H7 (cell line): ENCODE results near the gene NKRF. TPM values are rescaled to one million over a fixed set of nuclear protein-coding genes. Genes with fewer than 3 reads are reported as not detected.
"Not testable (repeated sequence)": the region's sequence is repeated elsewhere in the genome, so short reads cannot be mapped to it uniquely, and the experiment has no call there.

Experiments used
- DNase-seq: peaks from one replicate; pipeline ENCODE4 v3.0.0; 2012
- H3K27me3 ChIP-seq: 2 replicates; pipeline ENCODE4 v1.6.0; 2011; ENCODE audit warnings: mild to moderate bottlenecking, low read length; ENCODE audit not compliant: control insufficient read depth, insufficient read depth
- H3K36me3 ChIP-seq: replicated peaks from 2 replicates; pipeline ENCODE4 v1.5.1; 2011; ENCODE audit warnings: low read length; ENCODE audit not compliant: control insufficient read depth, insufficient read depth
- H3K4me3 ChIP-seq: 2 replicates; pipeline ENCODE4 v1.5.1; 2011; ENCODE audit warnings: low read depth, mild to moderate bottlenecking, control low read depth, low read length, moderate library complexity; ENCODE audit not compliant: insufficient read depth
- total RNA-seq: library from RNA; depleted of rRNA; stranded (reverse); fragments of >200 nt; shearing (Covaris generic); gene quantifications from 2 replicates; pipeline ENCODE4 v1.2.3, GENCODE V29; 2014; rRNA removed

The NKRF gene
- 6.2 and 9.9 TPM in 2 replicates for total RNA-seq

DNA sequence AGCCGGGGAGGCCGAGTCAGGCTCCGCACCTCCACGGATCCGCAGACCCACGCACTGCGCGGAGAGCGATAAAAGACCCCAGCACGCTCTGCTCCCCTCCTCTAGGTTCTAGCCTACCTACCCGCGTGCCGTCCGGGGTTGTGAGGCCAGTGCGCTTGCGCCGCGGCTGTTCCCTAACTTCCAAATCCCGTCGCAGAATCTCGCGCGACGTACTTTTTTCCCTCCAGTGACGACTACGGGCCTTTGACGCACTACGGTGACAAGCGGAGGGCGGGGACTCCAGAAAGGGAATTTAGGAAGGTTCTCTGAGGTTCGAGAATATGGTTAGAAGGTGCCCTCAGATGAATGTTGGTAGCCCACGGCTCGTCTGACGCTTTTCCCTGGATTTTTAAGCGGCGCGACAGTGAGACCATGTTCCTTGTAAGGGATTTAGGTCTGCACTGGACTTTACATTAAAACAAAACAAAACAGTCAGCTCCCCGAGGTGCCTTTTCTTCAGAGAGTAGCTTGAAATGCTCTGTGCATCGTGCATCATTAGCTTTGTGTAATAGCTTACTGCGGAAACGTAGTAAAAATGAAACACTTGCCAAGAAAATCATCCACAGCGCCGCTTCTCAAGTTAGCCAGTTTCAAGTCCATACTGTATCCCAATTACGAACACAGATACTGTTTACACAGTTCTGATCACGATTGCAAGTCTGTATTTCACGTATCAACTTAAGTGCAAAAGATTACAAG, at the start of gene NKRF:
TSS of gene NKRF (minus strand) at position 145 of the 738 bp plus-strand sequence.
- Histone ChIP-seq H3K36me3 (no peaks in the 10 kb centered on the region), H3K27me3 (peaks cover 3% of the 10 kb centered on the region; the same call in 1 of the 2 replicates), H3K4me3 (peak within 1 kb of the TSS; percentile 94)
- peak; percentile 83 for DNase-seq

DNA sequence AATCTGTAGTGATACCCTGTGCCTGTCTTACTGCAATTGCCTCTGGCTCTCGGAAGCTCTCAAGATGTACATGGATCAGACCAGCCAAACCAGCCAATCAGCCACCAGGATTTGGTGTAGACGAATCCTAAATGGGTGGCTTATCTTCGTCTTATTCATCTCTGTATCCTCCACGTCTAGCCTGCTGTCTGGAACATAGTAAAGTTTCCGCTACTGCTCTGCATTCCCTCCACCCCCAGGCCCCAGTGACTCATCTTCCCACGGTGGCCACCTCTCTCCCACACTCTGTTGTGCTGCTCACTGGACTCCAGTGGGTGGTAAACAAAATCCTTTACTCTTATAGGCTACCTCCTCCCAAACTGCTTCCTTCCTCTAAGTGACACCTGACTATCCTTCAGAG, 48.9 kb upstream of the NKRF start:
- Histone ChIP-seq H3K36me3 (no peaks in the 10 kb centered on the region), H3K27me3 (no peaks in the 10 kb centered on the region), H3K4me3 (no peak overlapping the region)
- no peak for DNase-seq

DNA sequence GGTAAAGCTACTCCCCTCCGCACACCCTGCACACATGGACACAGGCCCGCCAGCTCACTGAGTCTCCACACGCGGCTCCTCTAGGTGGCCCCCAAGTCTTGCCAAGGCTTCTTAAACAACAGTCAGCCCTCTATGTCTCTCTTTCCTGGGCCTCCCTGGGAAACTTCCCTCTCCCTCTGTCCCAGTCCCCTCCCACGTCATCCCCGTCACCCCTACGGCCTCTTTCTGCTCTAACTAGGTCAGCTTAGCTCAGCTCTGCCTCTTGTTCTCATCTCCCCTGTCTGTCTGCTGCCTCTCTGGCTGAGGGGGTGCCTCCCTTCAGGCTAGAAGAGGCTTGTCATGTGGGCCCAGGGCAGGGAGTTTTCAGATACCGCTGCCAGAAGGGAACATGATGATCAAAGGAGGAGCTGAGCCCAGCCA, 47.9 kb upstream of the NKRF start:
- Histone ChIP-seq H3K36me3 (no peaks in the 10 kb centered on the region), H3K27me3 (no peaks in the 10 kb centered on the region), H3K4me3 (no peak overlapping the region)
- DNase-seq = peak; percentile 46

DNA sequence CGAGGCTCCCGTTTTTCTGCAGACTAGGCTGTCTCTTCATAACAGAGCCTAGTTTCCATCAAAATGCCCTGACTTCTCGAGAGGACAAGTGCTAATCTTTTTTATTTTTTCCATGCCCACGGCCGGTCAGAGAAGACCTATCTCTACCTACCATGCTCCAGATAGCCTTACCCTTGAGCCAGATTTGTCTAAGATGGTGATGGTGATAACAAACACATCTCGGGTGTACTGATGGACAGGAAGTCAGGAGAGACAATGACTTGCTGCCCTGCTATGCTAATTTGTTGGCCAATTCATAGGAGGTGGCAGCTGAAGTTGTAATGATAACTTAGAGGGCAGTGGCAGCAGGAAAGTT, 42.2 kb upstream of the NKRF start:
- H3K4me3 ChIP-seq = no peak overlapping the region
- DNase-seq = no peak
- no peaks in the 10 kb centered on the region for H3K36me3 ChIP-seq

DNA sequence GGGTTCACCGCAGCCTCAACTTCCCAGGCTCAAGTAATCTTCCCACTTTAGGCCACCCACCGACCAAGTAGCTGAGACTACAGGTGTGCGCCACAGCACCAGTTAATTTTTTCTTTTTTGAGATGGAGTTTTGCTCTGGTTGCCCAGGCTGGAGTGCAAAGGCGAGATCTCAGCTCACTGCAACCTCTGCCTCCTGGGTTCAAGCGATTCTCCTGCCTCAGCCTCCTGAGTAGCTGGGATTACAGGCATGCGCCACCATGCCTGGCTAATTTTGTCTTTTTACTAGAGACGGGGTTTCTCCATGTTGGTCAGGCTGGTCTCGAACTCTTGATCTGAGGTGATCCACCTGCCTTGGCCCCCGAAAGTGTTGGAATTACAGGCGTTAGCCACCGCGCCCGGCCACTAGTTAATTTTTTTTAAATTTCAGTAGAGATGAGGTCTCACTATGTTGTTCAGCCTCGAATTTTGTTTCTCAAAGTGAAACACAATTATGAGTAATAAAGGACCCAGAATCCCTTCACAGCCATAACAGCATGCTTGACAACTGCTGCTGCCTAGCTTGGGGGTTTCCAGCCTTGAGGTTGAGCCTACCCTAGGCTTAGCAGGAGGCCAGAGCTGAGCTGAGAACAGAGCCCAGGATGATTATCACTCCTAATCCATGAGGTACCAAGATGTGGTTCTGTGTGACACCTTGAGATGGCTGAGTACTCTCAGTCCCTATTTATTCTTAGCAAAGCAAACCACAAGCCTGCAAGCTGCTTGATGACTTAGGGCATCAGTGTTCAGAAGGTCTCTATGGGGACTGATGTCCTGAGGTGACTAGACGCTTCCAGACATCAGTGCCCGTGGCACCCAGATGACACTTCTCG, 41.6 kb upstream of the NKRF start:
- Histone ChIP-seq H3K36me3 (no peaks in the 10 kb centered on the region), H3K4me3 (no peak overlapping the region), H3K27me3 (no peaks in the 10 kb centered on the region)
- no peak for DNase-seq

More for the DNA sequence above, 42.2 kb upstream of the NKRF start:
- no peaks in the 10 kb centered on the region for H3K27me3 ChIP-seq

DNA sequence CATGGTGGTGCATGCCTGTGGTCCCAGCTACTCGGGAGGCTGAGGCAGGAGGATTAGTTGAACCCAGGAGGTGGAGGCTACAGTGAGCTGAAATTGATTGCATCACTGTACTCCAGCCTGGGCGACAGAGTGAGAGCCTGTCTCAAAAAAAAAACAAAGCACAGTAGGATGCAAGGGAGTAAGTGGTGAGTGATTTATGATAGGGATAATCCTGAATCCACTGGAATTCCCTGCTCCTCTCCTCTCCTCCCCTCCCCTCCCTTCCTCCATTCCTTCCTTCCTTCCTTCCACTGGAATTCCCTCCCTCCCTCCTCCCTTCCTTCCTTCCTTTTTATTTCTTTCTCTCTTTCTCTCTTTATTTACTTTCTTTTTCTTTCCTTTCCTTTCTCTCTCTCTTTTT, 40.9 kb upstream of the NKRF start:
- H3K4me3 ChIP-seq = no peak overlapping the region
- H3K36me3 ChIP-seq = no peaks in the 10 kb centered on the region
- no peak for DNase-seq
- H3K27me3 ChIP-seq = no peaks in the 10 kb centered on the region

DNA sequence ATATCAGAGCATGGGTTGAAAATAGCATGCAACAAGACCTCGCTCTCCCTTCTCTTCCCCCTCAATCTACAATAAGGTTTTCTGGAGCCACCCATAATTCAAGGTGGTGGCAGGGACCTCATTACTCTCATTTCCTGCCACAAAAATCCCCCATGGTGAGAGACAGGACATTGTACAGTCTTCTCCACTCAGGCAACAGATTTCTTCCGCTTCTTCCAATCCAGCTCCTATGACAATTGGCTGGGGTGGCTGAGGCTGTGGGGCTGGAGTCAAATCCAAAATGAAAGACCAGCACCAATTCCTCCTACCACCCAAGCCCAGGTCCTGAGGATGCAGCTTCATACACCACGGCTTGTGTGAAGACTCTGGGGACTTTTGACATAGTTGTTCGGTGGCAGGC, 40.3 kb upstream of the NKRF start:
- no peak overlapping the region for H3K4me3 ChIP-seq
- H3K36me3 ChIP-seq = no peaks in the 10 kb centered on the region
- H3K27me3 ChIP-seq = no peaks in the 10 kb centered on the region
- DNase-seq = no peak

DNA sequence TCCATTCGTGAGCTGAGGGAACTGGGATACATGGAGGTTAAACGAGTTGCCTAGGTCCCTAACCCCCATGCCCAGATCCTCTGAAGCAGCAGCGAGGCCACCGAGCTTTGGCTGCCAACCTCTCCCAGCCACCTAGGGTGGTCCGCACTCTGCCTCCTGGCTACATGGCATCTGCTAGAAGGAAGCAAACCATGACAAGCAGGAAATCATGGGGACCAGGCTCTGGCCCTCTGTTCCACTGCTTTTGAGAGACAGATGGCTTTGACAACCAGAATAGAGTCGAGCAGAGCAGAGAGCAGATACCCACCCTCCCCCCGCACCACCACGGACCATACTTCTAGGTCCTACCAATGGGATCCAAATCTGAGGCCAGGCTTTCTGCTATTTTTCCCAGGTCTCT, 37.5 kb upstream of the NKRF start:
- no peak overlapping the region for H3K4me3 ChIP-seq
- H3K27me3 ChIP-seq = no peaks in the 10 kb centered on the region
- no peak for DNase-seq
- no peaks in the 10 kb centered on the region for H3K36me3 ChIP-seq

DNA sequence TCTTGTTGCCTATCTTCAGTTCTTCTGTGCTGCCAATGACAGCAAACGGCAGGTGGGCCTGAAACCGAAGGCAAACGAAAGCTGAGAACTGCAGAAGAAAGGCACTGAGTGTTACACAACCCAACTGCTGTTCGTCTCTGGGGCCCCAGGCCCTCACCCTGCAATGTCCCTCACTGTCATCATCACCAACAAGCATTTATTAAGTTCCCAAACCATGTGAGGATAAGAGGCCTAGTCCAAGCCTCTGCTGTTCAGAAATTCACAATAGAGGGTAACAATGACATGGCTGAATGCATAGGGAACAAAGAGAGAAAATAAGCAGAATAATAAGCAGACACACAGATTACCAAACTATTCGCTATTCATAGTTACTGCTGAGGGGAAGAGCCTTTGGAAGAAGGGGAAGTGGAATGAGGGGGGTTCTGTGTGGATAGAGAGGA, 34.5 kb upstream of the NKRF start:
- Histone ChIP-seq H3K4me3 (no peak overlapping the region), H3K27me3 (no peaks in the 10 kb centered on the region), H3K36me3 (no peaks in the 10 kb centered on the region)
- DNase-seq = no peak

DNA sequence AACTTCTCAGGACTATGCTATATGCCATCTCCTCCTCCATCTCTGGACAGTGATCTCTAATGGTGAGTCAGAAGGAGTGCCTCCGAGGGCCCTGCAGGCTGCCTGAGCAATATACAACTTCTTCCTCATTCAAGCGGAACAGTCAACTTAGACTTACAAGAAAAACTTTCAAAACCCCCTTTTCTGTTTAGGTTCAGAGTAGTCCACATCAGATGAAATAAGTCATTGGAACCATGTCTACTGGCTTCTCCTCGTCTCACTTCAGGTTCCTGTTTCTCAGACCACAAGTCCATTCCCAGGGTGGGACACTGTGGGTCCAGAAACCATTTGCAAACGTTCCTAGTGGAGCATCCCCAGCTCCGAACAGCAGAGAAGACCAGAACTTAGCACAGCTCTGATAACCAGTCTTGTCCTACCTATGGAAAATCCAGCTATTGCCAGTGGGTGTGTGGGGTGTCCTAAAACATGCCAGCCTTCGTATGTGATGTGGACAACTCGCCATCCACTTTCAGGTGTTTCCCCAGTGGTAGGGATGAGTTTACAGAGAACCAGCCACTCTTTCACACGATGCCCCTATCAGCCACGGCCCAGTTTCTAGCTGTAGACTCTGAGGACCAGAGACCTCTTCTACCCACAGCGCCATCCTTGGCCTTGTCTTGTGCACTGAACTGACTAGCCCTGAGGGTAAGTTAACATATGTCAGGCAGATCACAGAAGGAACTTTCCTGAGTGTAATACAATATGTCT, 32.7 kb upstream of the NKRF start:
- no peaks in the 10 kb centered on the region for H3K36me3 ChIP-seq
- no peaks in the 10 kb centered on the region for H3K27me3 ChIP-seq
- no peak for DNase-seq
- H3K4me3 ChIP-seq = no peak overlapping the region

DNA sequence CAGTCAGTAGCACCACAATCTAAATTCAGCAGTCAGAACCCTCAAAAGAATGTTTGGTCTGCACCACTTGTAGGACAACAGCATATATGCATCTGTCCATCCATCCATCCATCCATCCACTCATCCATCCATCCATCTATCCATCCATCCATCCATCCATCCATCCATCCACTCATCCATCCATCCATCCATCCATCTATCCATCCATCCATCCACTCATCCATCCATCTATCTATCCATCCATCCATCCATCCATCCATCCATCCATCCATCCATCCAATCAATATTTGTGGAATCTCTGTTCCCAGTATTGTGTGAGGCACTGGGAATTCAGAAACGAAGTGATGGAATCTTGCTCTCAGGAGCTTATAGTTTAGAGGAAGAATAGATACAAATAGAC, 31.2 kb upstream of the NKRF start:
- H3K4me3 ChIP-seq, H3K27me3 ChIP-seq, H3K36me3 ChIP-seq, DNase-seq: not testable (repeated sequence)

DNA sequence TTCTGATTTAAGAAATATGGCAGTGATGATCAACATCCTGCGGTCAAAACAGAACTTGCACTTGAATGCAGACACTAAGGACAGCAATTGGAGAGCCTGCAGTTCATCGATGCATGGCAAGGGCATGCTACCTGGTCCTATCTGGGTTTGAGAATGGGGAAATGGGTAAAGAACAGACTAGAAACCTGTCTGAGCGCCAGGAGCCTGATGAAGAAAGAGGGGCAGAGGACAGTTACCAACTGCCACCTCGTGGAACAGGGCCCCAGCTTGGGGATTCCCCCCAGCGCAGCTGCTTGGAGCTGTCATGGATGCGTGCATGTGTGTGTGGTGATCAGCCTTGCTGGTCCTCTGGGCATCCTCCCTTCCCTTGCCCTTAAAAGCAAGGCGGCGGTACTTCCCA, 30.2 kb upstream of the NKRF start:
- DNase-seq = no peak
- Histone ChIP-seq H3K27me3 (no peaks in the 10 kb centered on the region), H3K4me3 (no peak overlapping the region), H3K36me3 (no peaks in the 10 kb centered on the region)

DNA sequence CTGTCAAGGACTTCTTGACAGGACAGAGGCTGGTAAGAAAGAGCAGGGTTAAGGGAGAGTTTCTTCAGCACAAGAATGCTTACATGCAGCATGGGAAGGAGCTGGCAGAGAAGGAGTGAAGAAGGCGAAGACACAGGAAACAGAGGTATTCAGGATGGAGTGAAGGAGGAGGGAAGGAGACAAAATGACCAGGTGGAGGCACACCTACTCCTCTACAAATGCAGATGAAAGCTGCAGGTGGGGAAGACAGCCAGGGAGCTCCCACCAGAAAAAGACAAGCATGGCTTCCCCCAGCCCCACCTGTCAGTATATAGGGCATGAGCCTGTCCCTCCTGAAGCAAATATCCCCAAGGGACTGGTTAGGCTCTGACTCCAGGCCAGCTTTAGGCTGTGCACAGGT, 29.6 kb upstream of the NKRF start:
- Histone ChIP-seq H3K36me3 (no peaks in the 10 kb centered on the region), H3K4me3 (no peak overlapping the region), H3K27me3 (no peaks in the 10 kb centered on the region)
- DNase-seq = peak; percentile 60

DNA sequence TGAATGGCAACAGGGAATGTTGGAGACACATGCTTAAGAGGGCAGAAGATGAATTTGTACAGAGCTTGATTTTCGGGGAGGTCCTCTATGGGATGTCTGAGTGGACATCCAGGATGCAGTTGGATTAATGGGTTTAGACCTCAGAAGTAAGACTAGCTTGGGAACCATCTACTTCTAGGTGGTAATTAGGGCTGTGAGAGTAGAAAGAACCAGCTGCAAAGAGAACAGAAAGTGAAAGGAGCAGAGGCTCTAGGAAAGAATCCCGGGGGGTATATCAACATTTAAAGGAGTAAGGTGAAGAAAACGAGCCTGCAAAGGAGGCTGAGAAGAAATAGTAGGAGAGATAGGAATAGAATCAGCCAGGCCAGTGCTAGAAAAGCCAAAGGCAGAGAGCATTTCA, 29.0 kb upstream of the NKRF start:
- H3K4me3 ChIP-seq = no peak overlapping the region
- no peak for DNase-seq

More for the DNA sequence above, 29.0 kb upstream of the NKRF start:
- no peaks in the 10 kb centered on the region for H3K36me3 ChIP-seq
- H3K27me3 ChIP-seq = no peaks in the 10 kb centered on the region
